HG02642 (cell line): ENCODE measurements around the gene DDX50.
"Not testable (repeated sequence)": the region's sequence is repeated elsewhere in the genome, so short reads cannot be mapped to it uniquely, and the experiment has no call there.

Experiments used
- ATAC-seq: cut with Tn5 transposase; IDR thresholded peaks from one replicate; pipeline ENCODE4 v1.9.1; 2021; ENCODE audit warnings: mild to moderate bottlenecking; ENCODE audit not compliant: unreplicated experiment, poor library complexity

Gene DDX50

DNA sequence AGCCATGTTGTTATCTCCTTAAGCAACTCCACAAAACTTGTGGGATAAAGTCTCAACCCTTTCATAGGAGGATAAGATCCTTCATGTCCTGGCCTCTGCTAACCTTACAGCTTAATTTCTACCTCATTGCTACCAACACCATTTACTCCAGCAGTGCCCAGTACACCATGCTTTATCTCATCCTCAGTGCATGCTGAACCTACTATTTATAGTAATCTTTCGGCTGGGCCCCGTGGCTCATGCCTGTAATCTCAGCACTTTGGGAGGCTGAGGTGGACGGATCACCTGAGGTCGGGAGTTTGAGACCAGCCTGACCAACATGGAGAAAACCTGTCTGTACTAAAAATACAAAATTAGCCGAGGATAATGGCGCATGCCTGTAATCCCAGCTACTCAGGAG, 78.6 kb downstream of the DDX50 start:
- not testable (repeated sequence) for ATAC-seq

DNA sequence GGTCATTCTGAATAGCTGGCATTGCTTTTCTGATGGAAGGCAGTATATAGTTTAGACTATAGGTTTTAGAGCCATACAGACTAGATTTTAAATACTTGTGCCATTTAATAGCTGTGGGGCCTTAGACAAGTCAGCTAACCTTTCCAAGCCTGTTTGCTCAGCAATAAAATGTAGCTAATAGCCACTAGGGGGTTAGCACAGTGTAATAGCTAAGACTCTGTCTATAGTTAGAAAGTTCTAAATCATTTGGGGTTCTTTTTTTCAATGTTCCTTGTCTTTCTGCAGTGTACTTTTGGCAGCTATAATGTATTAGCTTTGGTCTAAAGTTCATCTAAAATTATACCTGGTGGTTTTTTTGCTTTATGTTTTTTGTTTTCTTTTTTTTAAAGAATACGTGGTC, 80.0 kb downstream of the DDX50 start:
- ATAC-seq, result no peak

DNA sequence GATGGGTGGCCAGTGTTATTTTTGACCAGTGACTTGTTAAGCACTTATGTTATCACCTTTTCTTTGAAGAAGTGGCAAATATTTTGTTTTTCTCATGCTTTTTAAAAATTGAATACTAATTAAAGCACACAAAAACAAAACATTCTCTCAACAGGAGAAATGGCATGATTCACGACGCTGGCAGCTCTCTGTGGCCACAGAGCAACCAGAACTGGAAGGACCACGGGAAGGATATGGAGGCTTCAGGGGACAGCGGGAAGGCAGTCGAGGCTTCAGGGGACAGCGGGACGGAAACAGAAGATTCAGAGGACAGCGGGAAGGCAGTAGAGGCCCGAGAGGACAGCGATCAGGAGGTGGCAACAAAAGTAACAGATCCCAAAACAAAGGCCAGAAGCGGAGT, 81.3 kb downstream of the DDX50 start:
- ATAC-seq, result no peak

DNA sequence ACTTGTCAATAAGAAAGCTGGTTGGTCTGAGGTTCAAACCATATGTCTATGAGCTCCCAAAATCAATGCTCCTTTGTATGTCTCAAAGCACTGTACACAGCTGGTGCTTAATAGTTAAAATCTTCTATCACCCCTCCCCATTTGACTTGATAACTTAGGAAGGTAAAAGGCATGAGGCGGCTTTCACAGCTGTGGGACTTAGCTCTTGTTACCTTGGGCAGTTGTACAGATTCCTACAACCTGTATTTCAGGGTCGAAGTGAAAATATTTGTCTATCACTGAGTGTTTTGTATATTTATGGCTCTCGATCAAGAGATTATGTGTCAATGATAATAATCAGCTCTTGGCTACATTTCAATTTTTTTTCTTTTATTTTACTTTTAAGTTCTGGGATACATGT, 86.5 kb downstream of the DDX50 start:
- no peak for ATAC-seq

DNA sequence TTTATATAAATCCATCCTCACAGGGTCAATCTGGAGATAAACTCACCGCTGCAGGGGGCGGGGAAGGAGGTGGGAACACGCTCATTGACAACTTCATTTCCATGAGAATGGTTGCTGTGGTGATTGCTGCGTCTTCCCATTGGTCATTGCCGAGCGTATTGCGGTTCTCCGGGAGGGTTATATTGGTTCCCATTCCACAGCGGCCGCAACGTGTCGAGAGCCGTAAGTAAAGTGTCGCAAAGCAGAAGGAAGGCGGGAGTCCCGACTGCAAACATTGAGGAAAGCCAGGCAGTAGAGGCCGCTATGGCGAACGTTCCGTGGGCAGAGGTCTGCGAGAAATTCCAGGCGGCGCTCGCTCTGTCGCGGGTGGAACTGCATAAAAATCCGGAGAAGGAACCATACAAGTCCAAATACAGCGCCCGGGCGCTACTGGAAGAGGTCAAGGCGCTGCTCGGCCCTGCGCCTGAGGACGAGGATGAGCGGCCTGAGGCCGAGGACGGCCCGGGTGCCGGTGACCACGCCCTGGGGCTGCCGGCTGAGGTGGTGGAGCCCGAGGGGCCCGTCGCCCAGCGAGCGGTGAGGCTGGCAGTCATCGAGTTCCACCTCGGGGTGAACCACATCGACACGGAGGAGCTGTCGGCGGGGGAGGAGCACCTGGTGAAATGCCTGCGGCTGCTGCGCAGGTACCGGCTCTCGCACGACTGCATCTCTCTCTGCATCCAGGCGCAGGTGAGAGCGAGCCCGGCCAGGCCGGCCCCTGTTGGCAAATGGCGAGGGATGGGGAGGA, 87.6 kb downstream of the DDX50 start, which contains the start of gene KIFBP:
Gene KIFBP (plus strand): TSS at position 274 of the 787 bp plus-strand sequence. CDS start 30 bp downstream, at position 304.
- peak; percentile 84 for ATAC-seq

DNA sequence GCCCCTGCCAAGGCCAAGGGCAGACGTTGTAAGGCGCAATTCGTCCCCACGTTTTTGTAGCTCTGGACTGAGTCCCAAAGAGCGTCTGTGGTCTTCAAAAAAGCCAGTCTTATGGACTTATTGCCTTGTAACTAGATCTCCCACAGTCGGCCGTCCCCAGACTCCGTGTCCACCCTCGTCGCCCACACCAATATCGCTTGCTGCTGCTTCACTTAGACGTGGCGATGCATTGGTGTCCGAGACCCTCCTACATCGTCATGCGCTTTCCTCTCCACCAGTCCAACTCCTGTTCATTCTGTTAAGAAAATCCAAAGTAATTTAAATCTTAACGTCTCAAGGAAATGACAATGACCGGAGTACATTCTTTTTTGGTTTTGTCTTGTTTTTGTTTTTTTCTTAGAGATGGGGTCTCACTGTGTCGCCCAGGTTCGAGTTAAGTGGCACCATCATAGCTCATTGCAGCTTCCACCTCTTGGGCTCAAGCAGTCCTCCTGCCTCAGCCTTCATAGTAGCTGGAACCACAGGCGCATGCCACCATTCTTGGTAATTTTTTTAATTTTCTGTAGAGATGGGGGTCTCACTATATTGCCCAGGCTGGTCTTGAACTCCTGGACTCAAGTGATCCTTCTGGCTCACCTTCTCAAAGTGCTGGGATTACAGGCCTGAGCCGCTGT, 88.3 kb downstream of the DDX50 start:
- ATAC-seq, result peak; percentile 5

DNA sequence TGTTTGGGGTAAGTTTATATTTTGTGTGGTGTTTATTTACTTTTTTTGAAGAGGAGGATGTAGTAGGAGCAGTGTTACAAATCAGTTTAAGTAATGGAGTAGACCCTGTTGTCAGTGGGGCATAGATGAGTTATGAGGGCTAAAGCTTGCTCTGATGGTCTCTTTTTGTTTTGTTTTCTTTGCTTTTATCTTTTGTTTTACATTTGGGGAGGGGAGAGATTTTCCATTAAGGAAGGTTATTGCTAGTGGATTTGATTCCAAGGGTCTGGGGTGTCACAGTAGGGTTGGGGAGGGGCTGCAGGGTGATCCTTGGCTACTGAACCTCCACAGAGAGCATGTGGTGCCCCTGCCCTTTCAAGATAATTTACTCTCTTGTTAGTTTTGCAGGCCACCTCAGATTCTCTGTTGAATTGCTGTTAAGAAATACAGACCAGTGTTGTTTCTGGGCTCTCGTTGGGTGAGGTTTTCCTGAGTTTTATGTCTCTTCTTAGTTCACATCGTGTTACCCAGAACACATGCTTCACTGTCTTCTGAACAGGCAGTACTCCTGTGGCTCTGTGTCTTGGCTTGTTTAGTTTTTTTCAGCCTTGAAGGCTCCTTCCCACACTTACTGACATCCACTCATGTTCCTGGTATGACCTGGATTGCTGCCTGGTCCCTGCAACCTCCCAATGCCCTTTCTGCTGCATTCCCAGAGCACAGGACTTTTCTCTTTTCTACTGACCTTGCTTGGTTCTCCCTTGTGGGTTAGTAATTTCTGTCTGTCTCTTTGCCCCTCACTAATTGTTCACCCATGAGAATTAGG, 91.7 kb downstream of the DDX50 start:
- no peak for ATAC-seq
